Psoas muscle (tissue), 8 donors: ENCODE results near the gene RNF157. TPM values are rescaled to one million over a fixed set of nuclear protein-coding genes. Genes with fewer than 3 reads are reported as not detected.

Experiments used
- ATAC-seq, 4 donors: fragments of 200-7000 bp; cut with Tn5 transposase; one replicate each; pipeline ENCODE4 v1.9.1; 2020; ENCODE audit warnings: moderate library complexity in 3 of 4, mild to moderate bottlenecking in 2 of 4
- DNase-seq, 2 donors: peaks; one replicate each; pipeline ENCODE4 v3.0.0-alpha.2; 2020
- H3K27ac ChIP-seq: fragments of 200-600 bp; one replicate; pipeline ENCODE4 v1.8.0; 2022
- H3K27me3 ChIP-seq, 3 donors: fragments of 200-600 bp in 1 of 3; one replicate each; pipeline versions ENCODE4 v1.6.1 to v1.8.0; 2013 to 2022; ENCODE audit warnings: low read length in 2 of 3, mild to moderate bottlenecking in 2 of 3, moderate library complexity in 1 of 3; ENCODE audit not compliant: insufficient read depth in 3 of 3
- H3K36me3 ChIP-seq, 2 donors: fragments of 200-600 bp in 1 of 2; one replicate each; pipeline versions ENCODE4 v1.6.1 to v1.8.0; 2013 to 2022; ENCODE audit warnings: low read depth in 1 of 2, mild to moderate bottlenecking in 1 of 2, moderate library complexity in 1 of 2; ENCODE audit not compliant: insufficient read depth in 1 of 2
- H3K4me1 ChIP-seq: fragments of 200-600 bp; one replicate; pipeline ENCODE4 v1.8.0; 2022
- H3K4me3 ChIP-seq: fragments of 200-600 bp; one replicate; pipeline ENCODE4 v1.8.0; 2022; ENCODE audit warnings: mild to moderate bottlenecking
- H3K9me3 ChIP-seq: fragments of 200-600 bp; one replicate; pipeline ENCODE4 v1.8.0; 2022
- CTCF ChIP-seq: fragments of 200-600 bp; IDR thresholded peaks from one replicate; pipeline ENCODE4 v1.8.0; 2022; ENCODE audit warnings: antibody characterized with exemption
- WGBS, 3 donors: extraction: QIAGEN DNeasy Blood & Tissue Kit; methylation state at CpG; one replicate each; pipeline versions ENCODE4 v1.1.6 to v1.1.7; 2013; 5-methylcytosine and 5-hydroxymethylcytosine counted together
- intact Hi-C, 2 donors: fragments of 100-400 bp; cut with DNase I; formaldehyde crosslinking; loops; one replicate each; pipeline versions ENCODE4 v1.11.0 to v1.14.2; 2022
- polyA plus RNA-seq, 3 donors: library from polyadenylated mRNA; stranded (reverse); fragments of 200-250 nt; gene quantifications; one replicate each; pipeline ENCODE4 v1.2.3, GENCODE V29; 2013
- total RNA-seq, 4 donors: library from RNA; stranded (reverse); fragmentation: NEBNext Ultra II Directional in 2 of 4; extraction: Animal tissue kit (Norgen Biotek cat#: 25700) in 2 of 4; gene quantifications; one replicate each; pipeline versions ENCODE4 v1.2.1 to v1.2.4, GENCODE V29; 2021 to 2023
- donor health status: healthy with polysubstance abuse.
- donor health status: DM: no; HTN: no; CAD: no; lungs with moderate emphysema.
- donor health status: Bipolar disorder and iron deficiency.
- donor health status: healthy.
- donor health status: DM: yes; HTN: yes; CAD: no.
- donor health status: DM: no; HTN: no; CAD: no.
- donor health status: DM: no; HTN: no; CAD: no.
- donor health status: DM: yes; HTN: yes; CAD: no.

RNF157 gene
- total and polyA plus RNA-seq, 7 donors: 14.9 to 90.1 (median 69.3) TPM

- no peak for DNase-seq
- Histone ChIP-seq H3K4me3 (peak overlapping the region; percentile 86), H3K36me3 (peaks cover 5 to 11% of the 10 kb centered on the region in 2 donors), H3K27me3 (no peaks in the 10 kb centered on the region), H3K4me1 (peaks cover 81% of the 10 kb centered on the region), H3K9me3 (no peaks in the 10 kb centered on the region), H3K27ac (peak overlapping the region; percentile 94)
- no peak for ATAC-seq
- TF ChIP-seq CTCF: no peak
- WGBS, 3 donors: 25 to 51% (median 28%) methylated on average over 4 of the region's 4 CpGs
- intact Hi-C loops: no loop called here
Observed at GRCh38 chr17:76267051-76267576, 26.8 kb upstream of the RNF157 start.

- intact Hi-C loops: no loop called here
- Histone ChIP-seq H3K27ac (peak overlapping the region; percentile 94), H3K4me1 (peaks cover 77% of the 10 kb centered on the region), H3K9me3 (no peaks in the 10 kb centered on the region), H3K36me3 (peaks cover 5 to 11% of the 10 kb centered on the region in 2 donors), H3K4me3 (peak overlapping the region; percentile 86), H3K27me3 (no peaks in the 10 kb centered on the region)
- 3 to 7% (median 4%) methylated on average over 10 to 12 of the region's 12 CpGs for WGBS, 3 donors
- ATAC-seq (no peak), DNase-seq (no peak)
- no peak for TF ChIP-seq CTCF
Observed at GRCh38 chr17:76266244-76266938, 26.1 kb upstream of the RNF157 start.

- H3K27ac ChIP-seq: peak overlapping the region; percentile 94
- H3K4me3 ChIP-seq: peak overlapping the region; percentile 86
- H3K27me3 ChIP-seq: no peaks in the 10 kb centered on the region
- intact Hi-C loops: no loop called here
- no peaks in the 10 kb centered on the region for H3K9me3 ChIP-seq
- DNase-seq (peak; percentile 69 to 84), ATAC-seq (peak in 1 of 4 donors; percentile 0)
- WGBS, 3 donors: 0 to 2% (median 1%) methylated on average over 23 to 76 of the region's 76 CpGs
- H3K4me1 ChIP-seq: peaks cover 70% of the 10 kb centered on the region
- H3K36me3 ChIP-seq: peaks cover 5 to 11% of the 10 kb centered on the region in 2 donors
- TF ChIP-seq CTCF: no peak
Observed at GRCh38 chr17:76265624-76266243, 25.4 kb upstream of the RNF157 start.

GRCh38 chr17:76264755-76265623 is 24.7 kb upstream of the RNF157 start, which contains the start of gene UBALD2:
Gene UBALD2 (plus strand): TSS chr17:76265348. CDS start chr17:76265506, 158 bp downstream.
- H3K27ac ChIP-seq: peak within 1 kb of the TSS; percentile 94
- no peak for TF ChIP-seq CTCF
- WGBS, 3 donors: 0 to 1% (median 0%) methylated on average over 46 to 94 of the region's 94 CpGs
- no peaks in the 10 kb centered on the region for H3K27me3 ChIP-seq
- no peaks in the 10 kb centered on the region for H3K9me3 ChIP-seq
- ATAC-seq (peak; percentile 79 to 88 (median 85)), DNase-seq (peak; percentile 100)
- peaks cover 4 to 6% of the 10 kb centered on the region in 2 donors for H3K36me3 ChIP-seq
- intact Hi-C loops: no loop called here
- peaks cover 63% of the 10 kb centered on the region for H3K4me1 ChIP-seq
- H3K4me3 ChIP-seq: peak within 1 kb of the TSS; percentile 86
